ENCODE results near the gene CASP5. TPM values are rescaled to one million over a fixed set of nuclear protein-coding genes. Genes with fewer than 3 reads are reported as not detected.
"Not testable (repeated sequence)": the region's sequence is repeated elsewhere in the genome, so short reads cannot be mapped to it uniquely, and the experiment has no call there.

Gene CASP5
- total and polyA plus RNA-seq, 7 donors, result 0.05 TPM; not detected in 6

- ATAC-seq, result no peak
- WGBS, 3 donors, result 58 to 90% (median 87%) methylated on average over 3 of the region's 3 CpGs
- Histone ChIP-seq H3K9me3 (peaks cover 11% of the 10 kb centered on the region), H3K4me1 (no peaks in the 10 kb centered on the region), H3K27ac (no peak overlapping the region), H3K27me3 (ENCODE audit: insufficient read depth in 3 of 3, low read length in 2 of 3) (no peaks in the 10 kb centered on the region), H3K4me3 (no peak overlapping the region), H3K36me3 (ENCODE audit: insufficient read depth in 1 of 2, low read depth in 1 of 2) (no peaks in the 10 kb centered on the region)
- intact Hi-C loops (cut with DNase I), result no loop called here
- no peak for DNase-seq
- TF ChIP-seq, protein P1, sequence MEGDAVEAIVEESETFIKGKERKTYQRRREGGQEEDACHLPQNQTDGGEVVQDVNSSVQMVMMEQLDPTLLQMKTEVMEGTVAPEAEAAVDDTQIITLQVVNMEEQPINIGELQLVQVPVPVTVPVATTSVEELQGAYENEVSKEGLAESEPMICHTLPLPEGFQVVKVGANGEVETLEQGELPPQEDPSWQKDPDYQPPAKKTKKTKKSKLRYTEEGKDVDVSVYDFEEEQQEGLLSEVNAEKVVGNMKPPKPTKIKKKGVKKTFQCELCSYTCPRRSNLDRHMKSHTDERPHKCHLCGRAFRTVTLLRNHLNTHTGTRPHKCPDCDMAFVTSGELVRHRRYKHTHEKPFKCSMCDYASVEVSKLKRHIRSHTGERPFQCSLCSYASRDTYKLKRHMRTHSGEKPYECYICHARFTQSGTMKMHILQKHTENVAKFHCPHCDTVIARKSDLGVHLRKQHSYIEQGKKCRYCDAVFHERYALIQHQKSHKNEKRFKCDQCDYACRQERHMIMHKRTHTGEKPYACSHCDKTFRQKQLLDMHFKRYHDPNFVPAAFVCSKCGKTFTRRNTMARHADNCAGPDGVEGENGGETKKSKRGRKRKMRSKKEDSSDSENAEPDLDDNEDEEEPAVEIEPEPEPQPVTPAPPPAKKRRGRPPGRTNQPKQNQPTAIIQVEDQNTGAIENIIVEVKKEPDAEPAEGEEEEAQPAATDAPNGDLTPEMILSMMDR (IDR thresholded peaks at IDR 0.05), result no peak
Observed at GRCh38 chr11:104984808-104985207, 38.2 kb downstream of the CASP5 start.

GRCh38 chr11:104979839-104980238 is 43.1 kb downstream of the CASP5 start:
- DNase-seq, result no peak
- Histone ChIP-seq H3K36me3 (ENCODE audit: insufficient read depth in 1 of 2, low read depth in 1 of 2) (no peaks in the 10 kb centered on the region), H3K9me3 (no peaks in the 10 kb centered on the region), H3K4me1 (no peaks in the 10 kb centered on the region), H3K27ac (no peak overlapping the region), H3K27me3 (ENCODE audit: insufficient read depth in 3 of 3, low read length in 2 of 3) (no peaks in the 10 kb centered on the region), H3K4me3 (no peak overlapping the region)
- WGBS, 3 donors, result 93 to 97% (median 96%) methylated on average over 1 of the region's 1 CpG
- intact Hi-C loops (cut with DNase I), result no loop called here
- TF ChIP-seq, protein P1 (IDR thresholded peaks at IDR 0.05), result no peak
- ATAC-seq, result no peak

DNA sequence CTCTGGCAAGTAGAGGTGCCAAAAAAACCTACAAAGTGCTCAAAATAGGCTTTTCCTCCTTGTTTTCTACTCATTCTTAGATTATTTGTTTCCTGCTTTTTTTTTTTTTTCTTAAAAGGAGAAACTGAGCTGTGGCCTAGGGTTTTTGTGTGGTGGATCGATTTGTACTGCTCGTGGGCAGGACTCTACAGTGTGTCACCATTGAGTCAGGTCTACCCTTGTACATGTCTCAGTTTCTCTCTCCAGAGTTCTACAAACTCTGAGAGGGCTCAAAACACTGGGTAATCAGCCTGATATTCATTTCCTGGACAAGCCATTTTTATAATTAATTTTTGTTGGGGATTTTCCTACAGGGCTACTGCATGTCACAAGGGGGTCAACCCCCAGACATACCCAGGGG is 49.4 kb downstream of the CASP5 start:
- TF ChIP-seq, protein P1 (IDR thresholded peaks at IDR 0.05), result no peak
- H3K9me3 ChIP-seq, result peaks cover 14% of the 10 kb centered on the region
- no peaks in the 10 kb centered on the region for H3K36me3 ChIP-seq (ENCODE audit: insufficient read depth in 1 of 2, low read depth in 1 of 2)
- no peaks in the 10 kb centered on the region for H3K4me1 ChIP-seq
- 80 to 94% (median 93%) methylated on average over 2 of the region's 2 CpGs for WGBS, 3 donors
- H3K4me3 ChIP-seq, result no peak overlapping the region
- H3K27ac ChIP-seq, result no peak overlapping the region
- no peak for ATAC-seq
- no peaks in the 10 kb centered on the region for H3K27me3 ChIP-seq (ENCODE audit: insufficient read depth in 3 of 3, low read length in 2 of 3)
- no peak for DNase-seq
- intact Hi-C loops (cut with DNase I), result no loop called here

- H3K27me3 ChIP-seq (ENCODE audit: insufficient read depth in 3 of 3, low read length in 2 of 3); intact Hi-C loops (cut with DNase I); H3K4me1 ChIP-seq; H3K36me3 ChIP-seq (ENCODE audit: insufficient read depth in 1 of 2, low read depth in 1 of 2); DNase-seq; ATAC-seq; H3K4me3 ChIP-seq; H3K27ac ChIP-seq: not testable (repeated sequence)
- WGBS, 3 donors, result 95 to 97% (median 97%) methylated on average over 8 of the region's 8 CpGs
- peaks cover 14% of the 10 kb centered on the region for H3K9me3 ChIP-seq
Observed at GRCh38 chr11:104972924-104973323, 50.0 kb downstream of the CASP5 start.

GRCh38 chr11:104970756-104971155 is 52.2 kb downstream of the CASP5 start:
- H3K4me3 ChIP-seq, result no peak overlapping the region
- intact Hi-C loops (cut with DNase I), result no loop called here
- no peak for DNase-seq
- no peaks in the 10 kb centered on the region for H3K36me3 ChIP-seq (ENCODE audit: insufficient read depth in 1 of 2, low read depth in 1 of 2)
- peaks cover 14% of the 10 kb centered on the region for H3K9me3 ChIP-seq
- no peaks in the 10 kb centered on the region for H3K27me3 ChIP-seq (ENCODE audit: insufficient read depth in 3 of 3, low read length in 2 of 3)
- H3K27ac ChIP-seq, result no peak overlapping the region
- TF ChIP-seq, protein P1 (IDR thresholded peaks at IDR 0.05), result no peak
- ATAC-seq, result no peak
- H3K4me1 ChIP-seq, result peaks cover 7% of the 10 kb centered on the region

Data from psoas muscle (tissue), 8 donors.